ENCODE results near the gene DHRS1.

Gene DHRS1

DNA sequence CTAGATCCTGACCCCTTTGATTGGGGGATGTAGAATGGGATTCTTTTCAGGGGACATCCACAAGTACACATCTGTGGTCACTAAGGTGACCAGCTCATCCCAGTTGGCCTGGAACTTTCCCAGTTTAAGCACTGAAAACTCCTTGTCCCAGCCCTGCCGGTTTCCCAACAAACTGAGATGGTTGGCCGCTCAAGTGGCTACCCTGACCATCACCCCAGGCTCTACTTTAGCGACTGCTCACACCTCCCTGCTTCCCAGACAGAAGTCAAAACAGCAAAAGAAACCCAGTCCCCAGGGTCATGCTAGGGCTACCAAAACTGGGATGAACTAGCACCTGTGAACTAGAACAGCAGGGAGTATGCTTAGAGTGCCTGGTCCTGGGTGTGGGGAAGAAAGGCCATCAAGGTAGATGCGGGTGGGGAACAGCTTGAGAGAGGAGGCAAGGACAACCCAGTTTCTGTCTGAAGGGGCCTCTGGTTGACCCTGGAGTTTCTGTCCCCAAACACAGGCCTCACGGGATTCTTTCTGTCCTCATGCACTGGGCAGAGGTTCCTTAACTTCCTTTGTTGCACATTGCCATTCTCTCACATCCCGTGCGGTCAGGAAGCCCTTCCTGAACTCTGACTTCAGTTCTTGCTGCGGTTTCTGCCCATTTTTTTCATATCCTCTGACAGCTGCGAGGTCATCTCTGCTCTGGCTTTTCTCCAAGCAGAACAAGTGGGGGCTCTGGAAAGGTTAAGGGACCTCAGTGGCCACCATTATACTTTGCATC is 13.3 kb upstream of the DHRS1 start:
- Histone ChIP-seq H3K9me3 (ENCODE audit: control insufficient read depth, insufficient read depth, low read depth, low read length) (no peaks in the 10 kb centered on the region), H3K36me3 (ENCODE audit: control insufficient read depth in 2 of 2, insufficient read depth in 1 of 2, low read length in 2 of 2) (peaks cover 0 to 50% of the 10 kb centered on the region in 2 experiments; a peak in 2 of 3 replicates), H3K27ac (ENCODE audit: extremely low read depth, low read depth, low read length) (no peak overlapping the region), H3K4me1 (ENCODE audit: control insufficient read depth, insufficient read depth, low read length) (no peaks in the 10 kb centered on the region), H3K4me3 (ENCODE audit: low read depth, low read length) (no peak overlapping the region)
- TF ChIP-seq ZNF677 (tag by site-specific recombination; IDR thresholded peaks at IDR 0.05) (no peak), ZNF530 (tag by site-specific recombination; IDR thresholded peaks at IDR 0.05; ENCODE audit: low read depth) (no peak), ZNF16 (tag by site-specific recombination; IDR thresholded peaks at IDR 0.05; ENCODE audit: low read depth) (no peak), HOXA7 (CRISPR knock-in tag; IDR thresholded peaks at IDR 0.05; ENCODE audit: borderline replicate concordance) (no peak), ZNF19 (tag by site-specific recombination; IDR thresholded peaks at IDR 0.05; ENCODE audit: low read depth) (no peak), ZEB2 (tag by site-specific recombination; IDR thresholded peaks at IDR 0.05) (no peak), ZNF510 (tag by site-specific recombination; IDR thresholded peaks at IDR 0.05; ENCODE audit: insufficient replicate concordance) (no peak), ZNF133 (tag by site-specific recombination; IDR thresholded peaks at IDR 0.05) (no peak), SP2 (tag by site-specific recombination; IDR thresholded peaks at IDR 0.05) (no peak), ZNF223 (tag by site-specific recombination; IDR thresholded peaks at IDR 0.05) (no peak), ZSCAN30 (tag by site-specific recombination; IDR thresholded peaks at IDR 0.05) (no peak), ZNF785 (tag by site-specific recombination; IDR thresholded peaks at IDR 0.05) (no peak), ZNF623 (tag by site-specific recombination; IDR thresholded peaks at IDR 0.05) (no peak)
- ChIA-PET POLR2A (no interaction called here), CTCF (interaction anchor here (0.5 to 1.3 kb wide), 4 partner anchors 13 to 119 kb away, joined by 3 to 5 read pairs (median 4); partner anchors contain the start of genes DHRS1 and NOP9)

DNA sequence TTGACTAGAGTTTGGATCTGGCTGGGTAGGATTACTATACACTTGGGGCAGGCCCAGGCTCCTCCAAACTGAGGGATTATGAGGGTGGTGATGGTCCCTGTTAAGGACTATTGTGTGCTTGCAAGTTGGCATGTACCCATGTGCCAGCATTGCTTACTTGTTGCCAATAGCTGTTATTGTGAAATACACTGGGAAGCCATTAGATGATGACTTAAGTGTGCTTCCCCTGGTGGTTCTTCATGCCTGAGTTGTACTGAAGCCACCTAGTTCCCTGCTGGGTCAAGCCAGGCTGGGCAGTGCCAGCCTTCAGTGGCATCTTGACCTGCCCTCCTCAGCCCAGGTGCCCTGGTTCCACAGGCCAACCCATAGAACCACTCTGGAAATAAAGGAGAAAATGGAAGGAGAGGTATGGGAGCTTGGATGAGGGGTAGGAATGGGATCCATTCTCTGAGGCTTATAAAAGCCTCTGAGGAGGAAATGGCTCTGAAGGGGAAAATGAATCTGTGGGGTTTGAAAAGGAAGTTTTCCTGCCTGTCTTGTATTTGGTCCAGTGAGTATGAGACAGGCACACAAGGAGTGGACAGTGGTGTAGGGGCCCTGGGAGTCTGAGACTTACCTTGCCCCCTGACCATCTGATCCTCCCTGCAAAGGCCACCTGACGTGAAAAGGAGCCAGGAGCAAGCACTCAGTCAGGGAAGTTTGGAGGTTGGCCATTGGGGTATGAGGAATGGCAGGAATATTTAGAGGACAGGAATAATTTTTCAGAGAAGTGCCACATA is 12.4 kb upstream of the DHRS1 start:
- ChIA-PET POLR2A (interaction anchor here (1.1 kb wide), 1 partner anchor 70 kb away, joined by 3 read pairs; the partner anchor contains the start of gene TINF2), CTCF (interaction anchor here (0.8 to 0.9 kb wide), 2 partner anchors 11 to 16 kb away, joined by 3 read pairs; no protein-coding TSS in a partner anchor)
- Histone ChIP-seq H3K36me3 (ENCODE audit: control insufficient read depth in 2 of 2, insufficient read depth in 1 of 2, low read length in 2 of 2) (peaks cover 0 to 54% of the 10 kb centered on the region in 2 experiments; a peak in 2 of 3 replicates), H3K9me3 (ENCODE audit: control insufficient read depth, insufficient read depth, low read depth, low read length) (no peaks in the 10 kb centered on the region), H3K27ac (ENCODE audit: extremely low read depth, low read depth, low read length) (no peak overlapping the region), H3K4me1 (ENCODE audit: control insufficient read depth, insufficient read depth, low read length) (no peaks in the 10 kb centered on the region), H3K4me3 (ENCODE audit: low read depth, low read length) (no peak overlapping the region)
- no peak for TF ChIP-seq ZBTB26 (tag by site-specific recombination; optimal IDR thresholded peaks at IDR 0.05)
- TF ChIP-seq, protein P1, sequence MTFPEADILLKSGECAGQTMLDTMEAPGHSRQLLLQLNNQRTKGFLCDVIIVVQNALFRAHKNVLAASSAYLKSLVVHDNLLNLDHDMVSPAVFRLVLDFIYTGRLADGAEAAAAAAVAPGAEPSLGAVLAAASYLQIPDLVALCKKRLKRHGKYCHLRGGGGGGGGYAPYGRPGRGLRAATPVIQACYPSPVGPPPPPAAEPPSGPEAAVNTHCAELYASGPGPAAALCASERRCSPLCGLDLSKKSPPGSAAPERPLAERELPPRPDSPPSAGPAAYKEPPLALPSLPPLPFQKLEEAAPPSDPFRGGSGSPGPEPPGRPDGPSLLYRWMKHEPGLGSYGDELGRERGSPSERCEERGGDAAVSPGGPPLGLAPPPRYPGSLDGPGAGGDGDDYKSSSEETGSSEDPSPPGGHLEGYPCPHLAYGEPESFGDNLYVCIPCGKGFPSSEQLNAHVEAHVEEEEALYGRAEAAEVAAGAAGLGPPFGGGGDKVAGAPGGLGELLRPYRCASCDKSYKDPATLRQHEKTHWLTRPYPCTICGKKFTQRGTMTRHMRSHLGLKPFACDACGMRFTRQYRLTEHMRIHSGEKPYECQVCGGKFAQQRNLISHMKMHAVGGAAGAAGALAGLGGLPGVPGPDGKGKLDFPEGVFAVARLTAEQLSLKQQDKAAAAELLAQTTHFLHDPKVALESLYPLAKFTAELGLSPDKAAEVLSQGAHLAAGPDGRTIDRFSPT (tag by site-specific recombination; IDR thresholded peaks at IDR 0.05): no peak
- no peak for TF ChIP-seq ZNF544 (tag by site-specific recombination; IDR thresholded peaks at IDR 0.05)
- no peak for TF ChIP-seq ZNF37A (tag by site-specific recombination; IDR thresholded peaks at IDR 0.05)
- TF ChIP-seq ZNF16 (tag by site-specific recombination; IDR thresholded peaks at IDR 0.05; ENCODE audit: low read depth): no peak
- TF ChIP-seq ELK4 (IDR thresholded peaks at IDR 0.05; ENCODE audit: borderline replicate concordance, low read depth, low read length): no peak
- no peak for TF ChIP-seq YY2 (tag by site-specific recombination; IDR thresholded peaks at IDR 0.05)
- TF ChIP-seq, protein P2, sequence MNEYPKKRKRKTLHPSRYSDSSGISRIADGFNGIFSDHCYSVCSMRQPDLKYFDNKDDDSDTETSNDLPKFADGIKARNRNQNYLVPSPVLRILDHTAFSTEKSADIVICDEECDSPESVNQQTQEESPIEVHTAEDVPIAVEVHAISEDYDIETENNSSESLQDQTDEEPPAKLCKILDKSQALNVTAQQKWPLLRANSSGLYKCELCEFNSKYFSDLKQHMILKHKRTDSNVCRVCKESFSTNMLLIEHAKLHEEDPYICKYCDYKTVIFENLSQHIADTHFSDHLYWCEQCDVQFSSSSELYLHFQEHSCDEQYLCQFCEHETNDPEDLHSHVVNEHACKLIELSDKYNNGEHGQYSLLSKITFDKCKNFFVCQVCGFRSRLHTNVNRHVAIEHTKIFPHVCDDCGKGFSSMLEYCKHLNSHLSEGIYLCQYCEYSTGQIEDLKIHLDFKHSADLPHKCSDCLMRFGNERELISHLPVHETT (tag by site-specific recombination; IDR thresholded peaks at IDR 0.05): no peak
- no peak for TF ChIP-seq ZSCAN4 (tag by site-specific recombination; IDR thresholded peaks at IDR 0.05)
- TF ChIP-seq GLIS1 (tag by site-specific recombination; IDR thresholded peaks at IDR 0.05): no peak
- no peak for TF ChIP-seq OVOL3 (tag by site-specific recombination; IDR thresholded peaks at IDR 0.05)
- no peak for TF ChIP-seq ZNF768 (tag by site-specific recombination; IDR thresholded peaks at IDR 0.05)
- no peak for TF ChIP-seq SP2 (tag by site-specific recombination; IDR thresholded peaks at IDR 0.05)

Data from HEK293 (cell line).